Liver (tissue), 3 donors: ENCODE measurements around the gene ATG4C.

Source experiments
- TAF1 ChIP-seq: conservative IDR thresholded peaks from 2 replicates; pipeline ENCODE4 v1.6.1; 2016; ENCODE audit warnings: antibody characterized with exemption, mild to moderate bottlenecking
- TF ChIP-seq, protein P1 (sequence below): fragments of 150-350 bp; IDR thresholded peaks from 2 replicates; pipeline ENCODE4 v1.5.1; 2017; ENCODE audit warnings: improper control_type of control experiment, low read depth, low read length; ENCODE audit not compliant: missing input control
- TF ChIP-seq, protein P2 (sequence below): IDR thresholded peaks from 2 replicates; pipeline ENCODE4 v1.6.1; 2016; ENCODE audit warnings: antibody characterized with exemption
- donor health status: healthy.
- donor health status: healthy.

- TF ChIP-seq, protein P1, sequence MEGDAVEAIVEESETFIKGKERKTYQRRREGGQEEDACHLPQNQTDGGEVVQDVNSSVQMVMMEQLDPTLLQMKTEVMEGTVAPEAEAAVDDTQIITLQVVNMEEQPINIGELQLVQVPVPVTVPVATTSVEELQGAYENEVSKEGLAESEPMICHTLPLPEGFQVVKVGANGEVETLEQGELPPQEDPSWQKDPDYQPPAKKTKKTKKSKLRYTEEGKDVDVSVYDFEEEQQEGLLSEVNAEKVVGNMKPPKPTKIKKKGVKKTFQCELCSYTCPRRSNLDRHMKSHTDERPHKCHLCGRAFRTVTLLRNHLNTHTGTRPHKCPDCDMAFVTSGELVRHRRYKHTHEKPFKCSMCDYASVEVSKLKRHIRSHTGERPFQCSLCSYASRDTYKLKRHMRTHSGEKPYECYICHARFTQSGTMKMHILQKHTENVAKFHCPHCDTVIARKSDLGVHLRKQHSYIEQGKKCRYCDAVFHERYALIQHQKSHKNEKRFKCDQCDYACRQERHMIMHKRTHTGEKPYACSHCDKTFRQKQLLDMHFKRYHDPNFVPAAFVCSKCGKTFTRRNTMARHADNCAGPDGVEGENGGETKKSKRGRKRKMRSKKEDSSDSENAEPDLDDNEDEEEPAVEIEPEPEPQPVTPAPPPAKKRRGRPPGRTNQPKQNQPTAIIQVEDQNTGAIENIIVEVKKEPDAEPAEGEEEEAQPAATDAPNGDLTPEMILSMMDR: no peak
- TF ChIP-seq, protein P2, sequence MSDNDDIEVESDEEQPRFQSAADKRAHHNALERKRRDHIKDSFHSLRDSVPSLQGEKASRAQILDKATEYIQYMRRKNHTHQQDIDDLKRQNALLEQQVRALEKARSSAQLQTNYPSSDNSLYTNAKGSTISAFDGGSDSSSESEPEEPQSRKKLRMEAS: no peak
- TF ChIP-seq TAF1: no peak
Measured at GRCh38 chr1:62774971-62775595, 8.8 kb upstream of the ATG4C start.
